Uterus (tissue), 2 donors: Measurements from ENCODE around the gene ATP6V0E2.
"Not testable (repeated sequence)": the region's sequence is repeated elsewhere in the genome, so short reads cannot be mapped to it uniquely, and the experiment has no call there.

Source experiments
- CTCF ChIP-seq, 4 experiments: fragments of 200-600 bp in 2 of 4; fragments of 450-650 bp in 2 of 4; sonication (generic) in 2 of 4; IDR thresholded peaks; one replicate each; pipeline ENCODE4 v1.5.1; 2016 to 2019; ENCODE audit warnings: antibody characterized with exemption in 4 of 4, mild to moderate bottlenecking in 2 of 4, moderate library complexity in 1 of 4
- POLR2A ChIP-seq, 2 donors: fragments of 450-650 bp; IDR thresholded peaks; one replicate each; pipeline ENCODE4 v1.6.1; 2016; ENCODE audit warnings: antibody characterized with exemption in 2 of 2, mild to moderate bottlenecking in 1 of 2, moderate library complexity in 1 of 2

DNA sequence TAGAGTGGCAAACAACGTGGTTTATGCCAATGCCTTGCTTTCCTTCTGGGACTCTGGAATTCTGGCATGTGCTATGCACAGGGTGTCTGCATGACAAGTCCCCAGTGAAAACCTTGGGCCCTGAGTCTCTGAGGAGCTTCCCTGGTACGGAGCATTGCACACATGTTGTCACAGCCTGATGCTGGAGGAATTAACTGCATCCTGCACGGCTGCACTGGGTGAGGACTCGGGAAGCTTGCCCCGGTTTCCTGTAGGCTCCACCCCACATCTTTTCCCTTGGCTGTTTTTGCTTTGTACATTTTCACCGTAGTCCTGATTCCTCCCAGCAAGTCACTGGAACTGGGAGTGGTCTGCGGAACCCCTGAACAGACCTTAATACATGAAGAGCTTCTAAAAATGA, 52.6 kb downstream of the ATP6V0E2 start:
- TF ChIP-seq CTCF, POLR2A (IDR thresholded peaks at IDR 0.05): not testable (repeated sequence)
